ENCODE results near the gene PER1. TPM values are rescaled to one million over a fixed set of nuclear protein-coding genes. Genes with fewer than 3 reads are reported as not detected.

PER1 gene
- total and polyA plus RNA-seq, 9 of the 15 experiments (the other 6 are each of a cell fraction or from before 2014, with no cell fraction given) = 0.13 to 26.0 (median 3.4) TPM

DNA sequence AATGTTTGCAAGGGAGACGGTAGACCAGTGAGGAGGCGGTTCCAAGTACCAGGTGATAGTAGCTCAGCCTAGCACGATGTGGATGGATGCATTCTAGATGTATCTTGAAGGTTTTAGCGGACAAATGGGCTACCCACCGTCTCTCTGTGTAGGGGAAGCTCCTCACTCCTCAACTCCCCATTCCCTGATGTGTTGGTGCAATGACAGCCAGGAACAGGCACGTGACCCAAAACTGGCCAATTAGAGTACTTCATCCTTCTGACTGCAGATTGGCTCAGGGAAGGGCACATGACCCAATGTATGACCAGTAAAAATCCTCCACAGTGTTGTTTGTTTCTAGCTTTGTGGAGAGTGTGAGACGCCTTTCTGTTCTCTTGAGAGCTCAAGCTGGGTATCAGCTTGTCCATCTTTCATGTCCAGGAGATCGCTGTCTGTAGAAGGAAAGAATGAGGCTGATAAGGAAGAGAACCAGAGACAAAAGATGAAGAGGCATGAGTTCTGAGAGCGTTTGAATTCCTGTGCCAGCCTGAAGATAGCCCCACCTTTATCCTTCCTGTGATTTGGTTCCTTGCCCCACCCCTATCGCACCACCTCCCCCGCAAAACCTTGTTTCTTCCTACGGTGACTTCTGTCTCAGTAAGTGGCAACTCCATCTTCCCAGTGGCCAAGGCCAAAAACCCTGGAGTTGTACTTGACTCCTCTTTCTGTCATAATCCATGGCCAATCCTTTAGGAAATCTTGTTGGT is 40.0 kb upstream of the PER1 start (continued):
- TF ChIP-seq SIX5 (IDR thresholded peaks at IDR 0.05; ENCODE audit: borderline replicate concordance in 1 of 2, insufficient read depth in 1 of 2, low read depth in 1 of 2, low read length in 2 of 2) = no peak
- no peak for TF ChIP-seq NR4A1 (CRISPR knock-in tag; IDR thresholded peaks at IDR 0.05)
- TF ChIP-seq NR4A1 (tag; IDR thresholded peaks at IDR 0.05) = no peak
- no peak for TF ChIP-seq ZNF143 (CRISPR knock-in tag; IDR thresholded peaks at IDR 0.05)
- TF ChIP-seq, protein P1, sequence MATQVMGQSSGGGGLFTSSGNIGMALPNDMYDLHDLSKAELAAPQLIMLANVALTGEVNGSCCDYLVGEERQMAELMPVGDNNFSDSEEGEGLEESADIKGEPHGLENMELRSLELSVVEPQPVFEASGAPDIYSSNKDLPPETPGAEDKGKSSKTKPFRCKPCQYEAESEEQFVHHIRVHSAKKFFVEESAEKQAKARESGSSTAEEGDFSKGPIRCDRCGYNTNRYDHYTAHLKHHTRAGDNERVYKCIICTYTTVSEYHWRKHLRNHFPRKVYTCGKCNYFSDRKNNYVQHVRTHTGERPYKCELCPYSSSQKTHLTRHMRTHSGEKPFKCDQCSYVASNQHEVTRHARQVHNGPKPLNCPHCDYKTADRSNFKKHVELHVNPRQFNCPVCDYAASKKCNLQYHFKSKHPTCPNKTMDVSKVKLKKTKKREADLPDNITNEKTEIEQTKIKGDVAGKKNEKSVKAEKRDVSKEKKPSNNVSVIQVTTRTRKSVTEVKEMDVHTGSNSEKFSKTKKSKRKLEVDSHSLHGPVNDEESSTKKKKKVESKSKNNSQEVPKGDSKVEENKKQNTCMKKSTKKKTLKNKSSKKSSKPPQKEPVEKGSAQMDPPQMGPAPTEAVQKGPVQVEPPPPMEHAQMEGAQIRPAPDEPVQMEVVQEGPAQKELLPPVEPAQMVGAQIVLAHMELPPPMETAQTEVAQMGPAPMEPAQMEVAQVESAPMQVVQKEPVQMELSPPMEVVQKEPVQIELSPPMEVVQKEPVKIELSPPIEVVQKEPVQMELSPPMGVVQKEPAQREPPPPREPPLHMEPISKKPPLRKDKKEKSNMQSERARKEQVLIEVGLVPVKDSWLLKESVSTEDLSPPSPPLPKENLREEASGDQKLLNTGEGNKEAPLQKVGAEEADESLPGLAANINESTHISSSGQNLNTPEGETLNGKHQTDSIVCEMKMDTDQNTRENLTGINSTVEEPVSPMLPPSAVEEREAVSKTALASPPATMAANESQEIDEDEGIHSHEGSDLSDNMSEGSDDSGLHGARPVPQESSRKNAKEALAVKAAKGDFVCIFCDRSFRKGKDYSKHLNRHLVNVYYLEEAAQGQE (IDR thresholded peaks at IDR 0.05; ENCODE audit: borderline replicate concordance) = peak; percentile 94
- TF ChIP-seq, protein P1 (CRISPR knock-in tag; IDR thresholded peaks at IDR 0.05; ENCODE audit: low read depth) = no peak
- TF ChIP-seq, protein P2, sequence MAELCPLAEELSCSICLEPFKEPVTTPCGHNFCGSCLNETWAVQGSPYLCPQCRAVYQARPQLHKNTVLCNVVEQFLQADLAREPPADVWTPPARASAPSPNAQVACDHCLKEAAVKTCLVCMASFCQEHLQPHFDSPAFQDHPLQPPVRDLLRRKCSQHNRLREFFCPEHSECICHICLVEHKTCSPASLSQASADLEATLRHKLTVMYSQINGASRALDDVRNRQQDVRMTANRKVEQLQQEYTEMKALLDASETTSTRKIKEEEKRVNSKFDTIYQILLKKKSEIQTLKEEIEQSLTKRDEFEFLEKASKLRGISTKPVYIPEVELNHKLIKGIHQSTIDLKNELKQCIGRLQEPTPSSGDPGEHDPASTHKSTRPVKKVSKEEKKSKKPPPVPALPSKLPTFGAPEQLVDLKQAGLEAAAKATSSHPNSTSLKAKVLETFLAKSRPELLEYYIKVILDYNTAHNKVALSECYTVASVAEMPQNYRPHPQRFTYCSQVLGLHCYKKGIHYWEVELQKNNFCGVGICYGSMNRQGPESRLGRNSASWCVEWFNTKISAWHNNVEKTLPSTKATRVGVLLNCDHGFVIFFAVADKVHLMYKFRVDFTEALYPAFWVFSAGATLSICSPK (IDR thresholded peaks at IDR 0.05; ENCODE audit: borderline replicate concordance) = no peak
- no peak for TF ChIP-seq CHD2 (IDR thresholded peaks at IDR 0.05; ENCODE audit: low read depth, low read length)
- TF ChIP-seq SUPT5H (IDR thresholded peaks at IDR 0.05) = peak; percentile 68
- no peak for TF ChIP-seq RFX5 (IDR thresholded peaks at IDR 0.05; ENCODE audit: low read depth, low read length)
- TF ChIP-seq RAD51 (IDR thresholded peaks at IDR 0.05; ENCODE audit: borderline replicate concordance, low read depth) = peak; percentile 99
- TF ChIP-seq ZNF184 (CRISPR knock-in tag; IDR thresholded peaks at IDR 0.05) = no peak
- TF ChIP-seq MAZ (CRISPR knock-in tag; conservative IDR thresholded peaks at IDR 0.05 in 1 of 2, IDR thresholded peaks at IDR 0.05 in 1 of 2) = peak in 1 of 2 experiments; percentile 44; a peak in 2 of 4 replicates
- TF ChIP-seq CC2D1A (IDR thresholded peaks at IDR 0.05) = no peak

All from K562 (cell line).